ENCODE measurements around the gene TRIP13.
"Not testable (repeated sequence)": the region's sequence is repeated elsewhere in the genome, so short reads cannot be mapped to it uniquely, and the experiment has no call there.

DNA sequence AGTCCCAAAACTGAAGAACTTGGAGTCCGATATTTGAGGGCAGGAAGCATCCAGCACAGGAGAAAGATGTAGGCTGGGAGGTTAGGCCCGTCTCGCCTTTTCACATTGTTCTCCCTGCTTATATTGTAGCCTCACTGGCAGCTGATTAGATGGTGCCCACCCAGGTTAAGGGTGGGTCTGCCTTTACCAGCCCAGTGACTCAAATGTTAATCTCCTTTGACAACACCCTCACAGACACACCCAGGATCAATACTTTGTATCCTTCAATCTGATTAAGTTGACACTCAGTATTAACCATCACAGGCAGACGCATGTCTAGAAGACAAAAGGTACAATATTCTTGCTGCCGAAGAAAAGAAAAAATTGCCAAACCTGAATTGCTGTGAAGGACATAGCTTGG, 26.0 kb downstream of the TRIP13 start:
- TF ChIP-seq, protein P1, sequence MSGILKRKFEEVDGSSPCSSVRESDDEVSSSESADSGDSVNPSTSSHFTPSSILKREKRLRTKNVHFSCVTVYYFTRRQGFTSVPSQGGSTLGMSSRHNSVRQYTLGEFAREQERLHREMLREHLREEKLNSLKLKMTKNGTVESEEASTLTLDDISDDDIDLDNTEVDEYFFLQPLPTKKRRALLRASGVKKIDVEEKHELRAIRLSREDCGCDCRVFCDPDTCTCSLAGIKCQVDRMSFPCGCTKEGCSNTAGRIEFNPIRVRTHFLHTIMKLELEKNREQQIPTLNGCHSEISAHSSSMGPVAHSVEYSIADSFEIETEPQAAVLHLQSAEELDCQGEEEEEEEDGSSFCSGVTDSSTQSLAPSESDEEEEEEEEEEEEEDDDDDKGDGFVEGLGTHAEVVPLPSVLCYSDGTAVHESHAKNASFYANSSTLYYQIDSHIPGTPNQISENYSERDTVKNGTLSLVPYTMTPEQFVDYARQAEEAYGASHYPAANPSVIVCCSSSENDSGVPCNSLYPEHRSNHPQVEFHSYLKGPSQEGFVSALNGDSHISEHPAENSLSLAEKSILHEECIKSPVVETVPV (CRISPR knock-in tag; IDR thresholded peaks at IDR 0.05), result not testable (repeated sequence)
- TF ChIP-seq, protein P2, sequence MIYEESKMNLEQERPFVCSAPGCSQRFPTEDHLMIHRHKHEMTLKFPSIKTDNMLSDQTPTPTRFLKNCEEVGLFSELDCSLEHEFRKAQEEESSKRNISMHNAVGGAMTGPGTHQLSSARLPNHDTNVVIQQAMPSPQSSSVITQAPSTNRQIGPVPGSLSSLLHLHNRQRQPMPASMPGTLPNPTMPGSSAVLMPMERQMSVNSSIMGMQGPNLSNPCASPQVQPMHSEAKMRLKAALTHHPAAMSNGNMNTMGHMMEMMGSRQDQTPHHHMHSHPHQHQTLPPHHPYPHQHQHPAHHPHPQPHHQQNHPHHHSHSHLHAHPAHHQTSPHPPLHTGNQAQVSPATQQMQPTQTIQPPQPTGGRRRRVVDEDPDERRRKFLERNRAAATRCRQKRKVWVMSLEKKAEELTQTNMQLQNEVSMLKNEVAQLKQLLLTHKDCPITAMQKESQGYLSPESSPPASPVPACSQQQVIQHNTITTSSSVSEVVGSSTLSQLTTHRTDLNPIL (CRISPR knock-in tag; IDR thresholded peaks at IDR 0.05; ENCODE audit: low read depth), result not testable (repeated sequence)
- not testable (repeated sequence) for TF ChIP-seq GLIS3 (CRISPR knock-in tag; IDR thresholded peaks at IDR 0.05); ZC3H10 (CRISPR knock-in tag; IDR thresholded peaks at IDR 0.05); RARB (CRISPR knock-in tag; IDR thresholded peaks at IDR 0.05); CSDC2 (CRISPR knock-in tag; IDR thresholded peaks at IDR 0.05); ARNTL (CRISPR knock-in tag; IDR thresholded peaks at IDR 0.05; ENCODE audit: borderline replicate concordance, low read depth); ZNF8 (CRISPR knock-in tag; IDR thresholded peaks at IDR 0.05); TOX (CRISPR knock-in tag; IDR thresholded peaks at IDR 0.05; ENCODE audit: borderline replicate concordance); ZFP3 (CRISPR knock-in tag; IDR thresholded peaks at IDR 0.05)
- TF ChIP-seq, protein P3, sequence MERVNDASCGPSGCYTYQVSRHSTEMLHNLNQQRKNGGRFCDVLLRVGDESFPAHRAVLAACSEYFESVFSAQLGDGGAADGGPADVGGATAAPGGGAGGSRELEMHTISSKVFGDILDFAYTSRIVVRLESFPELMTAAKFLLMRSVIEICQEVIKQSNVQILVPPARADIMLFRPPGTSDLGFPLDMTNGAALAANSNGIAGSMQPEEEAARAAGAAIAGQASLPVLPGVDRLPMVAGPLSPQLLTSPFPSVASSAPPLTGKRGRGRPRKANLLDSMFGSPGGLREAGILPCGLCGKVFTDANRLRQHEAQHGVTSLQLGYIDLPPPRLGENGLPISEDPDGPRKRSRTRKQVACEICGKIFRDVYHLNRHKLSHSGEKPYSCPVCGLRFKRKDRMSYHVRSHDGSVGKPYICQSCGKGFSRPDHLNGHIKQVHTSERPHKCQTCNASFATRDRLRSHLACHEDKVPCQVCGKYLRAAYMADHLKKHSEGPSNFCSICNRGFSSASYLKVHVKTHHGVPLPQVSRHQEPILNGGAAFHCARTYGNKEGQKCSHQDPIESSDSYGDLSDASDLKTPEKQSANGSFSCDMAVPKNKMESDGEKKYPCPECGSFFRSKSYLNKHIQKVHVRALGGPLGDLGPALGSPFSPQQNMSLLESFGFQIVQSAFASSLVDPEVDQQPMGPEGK (CRISPR knock-in tag; IDR thresholded peaks at IDR 0.05; ENCODE audit: borderline replicate concordance), result not testable (repeated sequence)
- TF ChIP-seq, protein P4, sequence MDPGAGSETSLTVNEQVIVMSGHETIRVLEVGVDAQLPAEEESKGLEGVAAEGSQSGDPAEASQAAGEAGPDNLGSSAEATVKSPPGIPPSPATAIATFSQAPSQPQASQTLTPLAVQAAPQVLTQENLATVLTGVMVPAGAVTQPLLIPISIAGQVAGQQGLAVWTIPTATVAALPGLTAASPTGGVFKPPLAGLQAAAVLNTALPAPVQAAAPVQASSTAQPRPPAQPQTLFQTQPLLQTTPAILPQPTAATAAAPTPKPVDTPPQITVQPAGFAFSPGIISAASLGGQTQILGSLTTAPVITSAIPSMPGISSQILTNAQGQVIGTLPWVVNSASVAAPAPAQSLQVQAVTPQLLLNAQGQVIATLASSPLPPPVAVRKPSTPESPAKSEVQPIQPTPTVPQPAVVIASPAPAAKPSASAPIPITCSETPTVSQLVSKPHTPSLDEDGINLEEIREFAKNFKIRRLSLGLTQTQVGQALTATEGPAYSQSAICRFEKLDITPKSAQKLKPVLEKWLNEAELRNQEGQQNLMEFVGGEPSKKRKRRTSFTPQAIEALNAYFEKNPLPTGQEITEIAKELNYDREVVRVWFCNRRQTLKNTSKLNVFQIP (CRISPR knock-in tag; IDR thresholded peaks at IDR 0.05; ENCODE audit: borderline replicate concordance, low read depth), result not testable (repeated sequence)
- TF ChIP-seq, protein P5, sequence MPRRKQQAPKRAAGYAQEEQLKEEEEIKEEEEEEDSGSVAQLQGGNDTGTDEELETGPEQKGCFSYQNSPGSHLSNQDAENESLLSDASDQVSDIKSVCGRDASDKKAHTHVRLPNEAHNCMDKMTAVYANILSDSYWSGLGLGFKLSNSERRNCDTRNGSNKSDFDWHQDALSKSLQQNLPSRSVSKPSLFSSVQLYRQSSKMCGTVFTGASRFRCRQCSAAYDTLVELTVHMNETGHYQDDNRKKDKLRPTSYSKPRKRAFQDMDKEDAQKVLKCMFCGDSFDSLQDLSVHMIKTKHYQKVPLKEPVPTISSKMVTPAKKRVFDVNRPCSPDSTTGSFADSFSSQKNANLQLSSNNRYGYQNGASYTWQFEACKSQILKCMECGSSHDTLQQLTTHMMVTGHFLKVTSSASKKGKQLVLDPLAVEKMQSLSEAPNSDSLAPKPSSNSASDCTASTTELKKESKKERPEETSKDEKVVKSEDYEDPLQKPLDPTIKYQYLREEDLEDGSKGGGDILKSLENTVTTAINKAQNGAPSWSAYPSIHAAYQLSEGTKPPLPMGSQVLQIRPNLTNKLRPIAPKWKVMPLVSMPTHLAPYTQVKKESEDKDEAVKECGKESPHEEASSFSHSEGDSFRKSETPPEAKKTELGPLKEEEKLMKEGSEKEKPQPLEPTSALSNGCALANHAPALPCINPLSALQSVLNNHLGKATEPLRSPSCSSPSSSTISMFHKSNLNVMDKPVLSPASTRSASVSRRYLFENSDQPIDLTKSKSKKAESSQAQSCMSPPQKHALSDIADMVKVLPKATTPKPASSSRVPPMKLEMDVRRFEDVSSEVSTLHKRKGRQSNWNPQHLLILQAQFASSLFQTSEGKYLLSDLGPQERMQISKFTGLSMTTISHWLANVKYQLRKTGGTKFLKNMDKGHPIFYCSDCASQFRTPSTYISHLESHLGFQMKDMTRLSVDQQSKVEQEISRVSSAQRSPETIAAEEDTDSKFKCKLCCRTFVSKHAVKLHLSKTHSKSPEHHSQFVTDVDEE (CRISPR knock-in tag; IDR thresholded peaks at IDR 0.05), result not testable (repeated sequence)
